Osteoblast (primary cell): ENCODE results near the gene BORCS8. TPM values are rescaled to one million over a fixed set of nuclear protein-coding genes. Genes with fewer than 3 reads are reported as not detected.
A peak's percentile ranks its signal among the peaks of the same experiment; 100 is the strongest.

Experiments
- DNase-seq: peaks from one replicate; pipeline ENCODE4 v3.0.0; 2011; ENCODE audit warnings: low spot score, mixed read lengths; ENCODE audit not compliant: insufficient read length; ENCODE audit errors: missing footprints
- H2AFZ ChIP-seq: 2 replicates; pipeline ENCODE4 v1.6.0; 2011; ENCODE audit warnings: mild to moderate bottlenecking, low read length
- H3K27ac ChIP-seq: 2 replicates; pipeline ENCODE4 v1.5.1; 2011; ENCODE audit warnings: mild to moderate bottlenecking, low read depth, low read length, moderate library complexity
- H3K27me3 ChIP-seq: 2 replicates; pipeline ENCODE4 v1.6.0; 2012; ENCODE audit warnings: mild to moderate bottlenecking, control low read depth, inconsistent platforms, low read length, moderate library complexity; ENCODE audit not compliant: insufficient read depth
- H3K36me3 ChIP-seq: 2 replicates; pipeline ENCODE4 v1.5.1; 2011; ENCODE audit warnings: mild to moderate bottlenecking, low read length, control low read depth, moderate library complexity; ENCODE audit not compliant: insufficient read depth
- H3K4me1 ChIP-seq: 2 replicates; pipeline ENCODE4 v1.5.1; 2011; ENCODE audit warnings: mild to moderate bottlenecking, low read length, control low read depth, moderate library complexity; ENCODE audit not compliant: insufficient read depth
- H3K4me2 ChIP-seq: 2 replicates; pipeline ENCODE4 v1.6.0; 2011; ENCODE audit warnings: mild to moderate bottlenecking, low read length; ENCODE audit not compliant: insufficient read depth
- H3K4me3 ChIP-seq: fragments of 200-600 bp; sonication (generic); 3 replicates; pipeline ENCODE4 v1.5.1; 2012; ENCODE audit warnings: mild to moderate bottlenecking, low read length, inconsistent platforms; ENCODE audit not compliant: insufficient read depth
- H3K79me2 ChIP-seq: 2 replicates; pipeline ENCODE4 v1.6.0; 2012; ENCODE audit warnings: mild to moderate bottlenecking, low read length, control low read depth, inconsistent platforms; ENCODE audit not compliant: insufficient read depth
- H3K9me3 ChIP-seq: 2 replicates; pipeline ENCODE4 v1.5.1; 2011; ENCODE audit warnings: low read depth, low read length, control low read depth
- H4K20me1 ChIP-seq: 2 replicates; pipeline ENCODE4 v1.6.0; 2012; ENCODE audit warnings: mild to moderate bottlenecking, low read length, control low read depth; ENCODE audit not compliant: insufficient read depth
- total RNA-seq: library from RNA; depleted of rRNA; stranded (reverse); fragments of >200 nt; gene quantifications from 2 replicates; pipeline ENCODE4 v1.2.3, GENCODE V29; 2012
- TF ChIP-seq, protein P1 (sequence below): IDR thresholded peaks from 2 replicates; pipeline ENCODE4 v1.5.1; 2011; ENCODE audit warnings: mild to moderate bottlenecking, low read depth, low read length, moderate library complexity; ENCODE audit errors: extremely low read depth

Gene BORCS8
- total RNA-seq, result 16.2 and 17.4 TPM in 2 replicates

- DNase-seq, result peak; percentile 99
- Histone ChIP-seq H4K20me1 (peaks cover 9% of the 10 kb centered on the region), H3K9me3 (no peaks in the 10 kb centered on the region), H3K4me3 (peak within 1 kb of the TSS; percentile 91), H3K4me2 (peak within 1 kb of the TSS; percentile 98), H2AFZ (peak within 1 kb of the TSS; percentile 98), H3K79me2 (peaks cover 48% of the 10 kb centered on the region), H3K4me1 (peaks cover 20% of the 10 kb centered on the region), H3K27me3 (no peaks in the 10 kb centered on the region), H3K36me3 (peaks cover 5% of the 10 kb centered on the region), H3K27ac (peak within 1 kb of the TSS; percentile 92)
- TF ChIP-seq, protein P1, sequence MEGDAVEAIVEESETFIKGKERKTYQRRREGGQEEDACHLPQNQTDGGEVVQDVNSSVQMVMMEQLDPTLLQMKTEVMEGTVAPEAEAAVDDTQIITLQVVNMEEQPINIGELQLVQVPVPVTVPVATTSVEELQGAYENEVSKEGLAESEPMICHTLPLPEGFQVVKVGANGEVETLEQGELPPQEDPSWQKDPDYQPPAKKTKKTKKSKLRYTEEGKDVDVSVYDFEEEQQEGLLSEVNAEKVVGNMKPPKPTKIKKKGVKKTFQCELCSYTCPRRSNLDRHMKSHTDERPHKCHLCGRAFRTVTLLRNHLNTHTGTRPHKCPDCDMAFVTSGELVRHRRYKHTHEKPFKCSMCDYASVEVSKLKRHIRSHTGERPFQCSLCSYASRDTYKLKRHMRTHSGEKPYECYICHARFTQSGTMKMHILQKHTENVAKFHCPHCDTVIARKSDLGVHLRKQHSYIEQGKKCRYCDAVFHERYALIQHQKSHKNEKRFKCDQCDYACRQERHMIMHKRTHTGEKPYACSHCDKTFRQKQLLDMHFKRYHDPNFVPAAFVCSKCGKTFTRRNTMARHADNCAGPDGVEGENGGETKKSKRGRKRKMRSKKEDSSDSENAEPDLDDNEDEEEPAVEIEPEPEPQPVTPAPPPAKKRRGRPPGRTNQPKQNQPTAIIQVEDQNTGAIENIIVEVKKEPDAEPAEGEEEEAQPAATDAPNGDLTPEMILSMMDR, result no peak
Observed at GRCh38 chr19:19192078-19192882, at the start of gene BORCS8, which contains the start of gene RFXANK. Gene BORCS8, minus strand, starts transcription at chr19:19192152. Its CDS starts 35 bp downstream, at chr19:19192117. Gene RFXANK, plus strand, starts transcription at chr19:19192258. Its CDS starts 1,689 bp downstream, at chr19:19193947.

- H3K4me2 ChIP-seq, result no peak overlapping the region
- H3K9me3 ChIP-seq, result no peaks in the 10 kb centered on the region
- no peaks in the 10 kb centered on the region for H3K4me1 ChIP-seq
- TF ChIP-seq, protein P1, result no peak
- H3K27ac ChIP-seq, result no peak overlapping the region
- no peaks in the 10 kb centered on the region for H4K20me1 ChIP-seq
- no peaks in the 10 kb centered on the region for H3K36me3 ChIP-seq
- no peak overlapping the region for H2AFZ ChIP-seq
- no peak for DNase-seq
- H3K4me3 ChIP-seq, result no peak overlapping the region
- no peaks in the 10 kb centered on the region for H3K27me3 ChIP-seq
- H3K79me2 ChIP-seq, result no peaks in the 10 kb centered on the region
Observed at GRCh38 chr19:19240476-19240875, 48.5 kb upstream of the BORCS8 start.

- no peaks in the 10 kb centered on the region for H3K4me1 ChIP-seq
- H3K79me2 ChIP-seq, result no peaks in the 10 kb centered on the region
- no peak overlapping the region for H3K27ac ChIP-seq
- H3K36me3 ChIP-seq, result no peaks in the 10 kb centered on the region
- no peak overlapping the region for H3K4me2 ChIP-seq
- H3K9me3 ChIP-seq, result peaks cover 1% of the 10 kb centered on the region
- peak; percentile 1 for DNase-seq
- H3K4me3 ChIP-seq, result no peak overlapping the region
- no peak overlapping the region for H2AFZ ChIP-seq
- TF ChIP-seq, protein P1, result no peak
- no peaks in the 10 kb centered on the region for H3K27me3 ChIP-seq
- H4K20me1 ChIP-seq, result no peaks in the 10 kb centered on the region
Observed at GRCh38 chr19:19239675-19240074, 47.7 kb upstream of the BORCS8 start.

DNA sequence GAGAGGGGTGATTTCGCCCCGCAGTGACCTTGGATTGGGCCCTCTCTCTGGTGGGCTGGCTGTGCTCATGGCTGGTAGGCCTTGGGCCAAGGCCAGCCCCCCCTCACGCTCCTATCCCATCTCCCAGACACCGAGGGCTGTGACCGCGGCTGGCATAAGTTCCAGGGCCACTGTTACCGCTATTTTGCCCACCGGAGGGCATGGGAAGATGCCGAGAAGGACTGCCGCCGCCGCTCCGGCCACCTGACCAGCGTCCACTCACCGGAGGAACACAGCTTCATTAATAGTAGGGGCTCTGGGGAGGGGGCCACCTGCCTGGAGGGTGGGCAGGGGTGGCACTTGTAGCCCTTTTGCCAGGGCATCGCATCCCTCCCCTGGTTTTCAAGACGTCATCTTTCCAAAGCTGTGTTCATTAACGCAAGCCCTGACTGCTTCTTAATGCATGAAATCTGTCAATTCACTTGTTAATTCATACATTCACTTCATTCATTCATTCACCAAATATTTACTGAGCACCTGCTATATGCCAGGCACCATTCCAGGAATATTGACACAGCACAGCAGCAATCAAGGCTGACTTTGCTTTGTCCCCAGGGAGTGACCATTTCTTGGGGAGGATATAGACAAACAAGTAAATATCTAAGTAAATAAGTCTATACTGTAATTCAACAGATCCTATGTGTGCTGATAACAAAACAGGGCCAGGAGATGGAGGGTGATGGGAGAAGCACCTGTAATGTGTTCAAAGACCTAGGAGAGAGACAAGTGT is 46.4 kb upstream of the BORCS8 start:
- Histone ChIP-seq H3K9me3 (peaks cover 4% of the 10 kb centered on the region), H4K20me1 (no peaks in the 10 kb centered on the region), H3K36me3 (no peaks in the 10 kb centered on the region), H3K4me3 (no peak overlapping the region), H3K79me2 (no peaks in the 10 kb centered on the region), H3K4me1 (no peaks in the 10 kb centered on the region), H2AFZ (no peak overlapping the region), H3K27ac (no peak overlapping the region), H3K4me2 (no peak overlapping the region), H3K27me3 (no peaks in the 10 kb centered on the region)
- TF ChIP-seq, protein P1, result no peak
- DNase-seq, result peak; percentile 27
